Retinal pigment epithelial cell (primary cell): ENCODE data around the gene GINS2.

Experiments used
- DNase-seq: peaks from one replicate; pipeline ENCODE4 v3.0.0-alpha.2; 2010; ENCODE audit warnings: low read depth
- H3K4me3 ChIP-seq: 2 replicates; pipeline ENCODE4 v1.5.1; 2011; ENCODE audit warnings: mild to moderate bottlenecking, low read length, control low read depth, moderate library complexity
- CTCF ChIP-seq: conservative IDR thresholded peaks from 2 replicates; pipeline ENCODE4 v1.5.1; 2011; ENCODE audit warnings: low read depth, low read length, control low read depth, inconsistent platforms

Gene GINS2

GRCh38 chr16:85717393-85718152, 28.8 kb upstream of the GINS2 start:
- no peak for DNase-seq
- TF ChIP-seq CTCF = peak; percentile 60
- no peak overlapping the region for H3K4me3 ChIP-seq

GRCh38 chr16:85716680-85717038, 27.9 kb upstream of the GINS2 start:
- H3K4me3 ChIP-seq = no peak overlapping the region
- TF ChIP-seq CTCF = no peak
- DNase-seq = no peak

- H3K4me3 ChIP-seq = no peak overlapping the region
- no peak for TF ChIP-seq CTCF
These were observed 27.4 kb upstream of the GINS2 start for GRCh38 chr16:85716022-85716679.

GRCh38 chr16:85715169-85716021, 26.6 kb upstream of the GINS2 start:
- no peak for DNase-seq
- no peak overlapping the region for H3K4me3 ChIP-seq
- no peak for TF ChIP-seq CTCF

More at GRCh38 chr16:85716022-85716679, 27.4 kb upstream of the GINS2 start:
- no peak for DNase-seq

- TF ChIP-seq CTCF = no peak
- no peak overlapping the region for H3K4me3 ChIP-seq
- DNase-seq = no peak
These were observed 24.0 kb upstream of the GINS2 start for GRCh38 chr16:85712801-85713200.

- H3K4me3 ChIP-seq = no peak overlapping the region
- no peak for TF ChIP-seq CTCF
- no peak for DNase-seq
These were observed 23.3 kb upstream of the GINS2 start for GRCh38 chr16:85711982-85712587.
